Stimulated activated memory B cell treated with anti-CD40 and anti-IgM and Interleukin-4, amounts not matched to agents 10 μg/mL and 1 μg/mL and 100 μg/mL, for 72 hours (primary cell): ENCODE results near the gene BICDL2.
"Not testable (repeated sequence)": the region's sequence is repeated elsewhere in the genome, so short reads cannot be mapped to it uniquely, and the experiment has no call there.

Source experiments
- ATAC-seq: fragments of 150-1000 bp; cut with Tn5 transposase; 2 replicates; pipeline ENCODE4 v1.10.0; 2021
- H3K27ac Mint-ChIP-seq: one replicate; pipeline ENCODE4 v1.8.0; 2022; ENCODE audit warnings: mild to moderate bottlenecking, mixed read lengths
- H3K27me3 Mint-ChIP-seq: one replicate; pipeline ENCODE4 v1.8.0; 2022; ENCODE audit warnings: mixed read lengths
- H3K36me3 Mint-ChIP-seq: one replicate; pipeline ENCODE4 v1.8.0; 2022; ENCODE audit warnings: mixed read lengths
- H3K4me1 Mint-ChIP-seq: one replicate; pipeline ENCODE4 v1.8.0; 2022; ENCODE audit warnings: mixed read lengths
- H3K4me3 Mint-ChIP-seq: one replicate; pipeline ENCODE4 v1.8.0; 2022; ENCODE audit warnings: mild to moderate bottlenecking, moderate library complexity, mixed read lengths
- H3K9me3 Mint-ChIP-seq: one replicate; pipeline ENCODE4 v1.8.0; 2022; ENCODE audit warnings: mixed read lengths

The BICDL2 gene

DNA sequence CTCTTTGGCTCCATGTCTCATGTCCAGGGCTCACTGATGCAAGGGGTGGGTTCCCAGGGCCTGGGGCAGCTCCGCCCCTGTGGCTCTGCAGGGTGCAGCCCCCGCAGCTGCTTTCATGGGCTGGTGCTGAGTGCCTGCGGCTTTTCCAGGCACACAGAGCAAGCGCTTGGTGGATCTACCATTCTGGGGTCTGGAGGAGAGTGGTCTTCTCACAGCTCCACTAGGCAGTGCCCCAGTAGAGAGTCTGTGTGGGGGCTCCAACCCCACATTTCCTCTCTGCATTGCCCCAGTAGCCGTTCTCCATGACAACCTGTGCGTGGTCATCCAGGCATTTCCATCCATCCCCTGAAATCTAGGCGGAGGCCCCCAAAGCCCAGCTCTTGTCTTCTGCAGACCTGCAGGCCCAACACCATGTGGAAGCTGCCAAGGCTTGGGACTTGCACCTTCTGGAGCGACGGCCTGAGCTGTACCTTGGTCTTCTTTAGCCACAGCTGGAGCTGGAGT is 33.9 kb upstream of the BICDL2 start:
- peaks cover 2% of the 10 kb centered on the region for H3K27me3 Mint-ChIP-seq
- no peak for ATAC-seq
- H3K4me3 Mint-ChIP-seq = no peak overlapping the region
- peaks cover 45% of the 10 kb centered on the region for H3K4me1 Mint-ChIP-seq
- no peak overlapping the region for H3K27ac Mint-ChIP-seq
- no peaks in the 10 kb centered on the region for H3K36me3 Mint-ChIP-seq
- no peaks in the 10 kb centered on the region for H3K9me3 Mint-ChIP-seq

DNA sequence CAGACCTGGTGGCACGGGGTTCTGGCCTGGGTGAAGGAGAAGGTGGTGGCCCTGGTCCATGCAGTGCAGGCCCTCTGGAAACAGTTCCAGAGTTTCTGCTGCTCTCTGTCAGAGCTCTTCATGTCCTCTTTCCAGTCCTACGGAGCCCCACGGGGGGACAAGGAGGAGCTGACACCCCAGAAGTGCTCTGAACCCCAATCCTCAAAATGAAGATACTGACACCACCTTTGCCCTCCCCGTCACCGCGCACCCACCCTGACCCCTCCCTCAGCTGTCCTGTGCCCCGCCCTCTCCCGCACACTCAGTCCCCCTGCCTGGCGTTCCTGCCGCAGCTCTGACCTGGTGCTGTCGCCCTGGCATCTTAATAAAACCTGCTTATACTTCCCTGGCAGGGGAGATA is 32.4 kb upstream of the BICDL2 start:
- H3K9me3 Mint-ChIP-seq, ATAC-seq, H3K27ac Mint-ChIP-seq, H3K4me3 Mint-ChIP-seq, H3K36me3 Mint-ChIP-seq, H3K27me3 Mint-ChIP-seq: not testable (repeated sequence)
- peaks cover 37% of the 10 kb centered on the region for H3K4me1 Mint-ChIP-seq

DNA sequence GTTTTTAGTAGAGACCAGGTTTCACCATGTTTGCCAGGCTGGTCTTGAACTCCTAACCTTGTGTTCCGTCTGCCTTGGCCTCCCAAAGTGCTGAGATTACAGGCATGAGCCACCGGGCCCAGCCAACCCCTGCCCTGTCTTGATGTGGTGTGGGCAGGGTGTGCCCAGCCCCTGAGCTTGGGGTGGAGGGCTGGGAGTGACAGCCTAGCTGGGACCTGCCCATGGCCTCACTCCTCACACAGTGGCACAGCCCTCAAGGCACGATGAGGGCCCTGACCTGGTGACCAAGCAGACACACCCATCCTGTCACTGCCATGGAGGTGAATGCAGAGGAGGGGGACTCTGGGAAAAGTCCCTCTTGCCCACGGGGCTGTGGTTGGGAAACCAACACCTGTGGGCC is 31.7 kb upstream of the BICDL2 start:
- Mint-ChIP-seq H3K4me3 (no peak overlapping the region), H3K36me3 (no peaks in the 10 kb centered on the region), H3K9me3 (no peaks in the 10 kb centered on the region), H3K27me3 (peaks cover 8% of the 10 kb centered on the region), H3K4me1 (peaks cover 31% of the 10 kb centered on the region), H3K27ac (peak overlapping the region; percentile 53)
- ATAC-seq = no peak

GRCh38 chr16:3066440-3066748 is 29.6 kb upstream of the BICDL2 start:
- Mint-ChIP-seq H3K4me3 (no peak overlapping the region), H3K36me3 (no peaks in the 10 kb centered on the region), H3K27me3 (peaks cover 8% of the 10 kb centered on the region), H3K4me1 (peaks cover 18% of the 10 kb centered on the region), H3K27ac (no peak overlapping the region), H3K9me3 (no peaks in the 10 kb centered on the region)
- ATAC-seq = no peak

GRCh38 chr16:3065742-3066439 is 29.1 kb upstream of the BICDL2 start:
- H3K27me3 Mint-ChIP-seq = peaks cover 8% of the 10 kb centered on the region
- peak overlapping the region; percentile 75 for H3K27ac Mint-ChIP-seq
- H3K4me1 Mint-ChIP-seq = peaks cover 17% of the 10 kb centered on the region
- H3K9me3 Mint-ChIP-seq = no peaks in the 10 kb centered on the region
- peak overlapping the region; percentile 30 for H3K4me3 Mint-ChIP-seq
- no peaks in the 10 kb centered on the region for H3K36me3 Mint-ChIP-seq
- peak; percentile 4 for ATAC-seq

GRCh38 chr16:3065069-3065741 is 28.5 kb upstream of the BICDL2 start, which contains the start of gene IL32:
Gene IL32 (plus strand): TSS chr16:3065640. CDS start chr16:3065812, 172 bp downstream.
- H3K4me1 Mint-ChIP-seq = peaks cover 17% of the 10 kb centered on the region
- no peak for ATAC-seq
- no peaks in the 10 kb centered on the region for H3K36me3 Mint-ChIP-seq
- H3K27ac Mint-ChIP-seq = peak within 1 kb of the TSS; percentile 75
- H3K27me3 Mint-ChIP-seq = peaks cover 8% of the 10 kb centered on the region
- H3K4me3 Mint-ChIP-seq = peak within 1 kb of the TSS; percentile 30
- H3K9me3 Mint-ChIP-seq = no peaks in the 10 kb centered on the region

- Mint-ChIP-seq H3K36me3 (no peaks in the 10 kb centered on the region), H3K9me3 (no peaks in the 10 kb centered on the region), H3K27ac (no peak overlapping the region), H3K27me3 (peaks cover 8% of the 10 kb centered on the region), H3K4me1 (peaks cover 24% of the 10 kb centered on the region), H3K4me3 (no peak overlapping the region)
- no peak for ATAC-seq
These were observed 27.1 kb upstream of the BICDL2 start for GRCh38 chr16:3063625-3064386.

DNA sequence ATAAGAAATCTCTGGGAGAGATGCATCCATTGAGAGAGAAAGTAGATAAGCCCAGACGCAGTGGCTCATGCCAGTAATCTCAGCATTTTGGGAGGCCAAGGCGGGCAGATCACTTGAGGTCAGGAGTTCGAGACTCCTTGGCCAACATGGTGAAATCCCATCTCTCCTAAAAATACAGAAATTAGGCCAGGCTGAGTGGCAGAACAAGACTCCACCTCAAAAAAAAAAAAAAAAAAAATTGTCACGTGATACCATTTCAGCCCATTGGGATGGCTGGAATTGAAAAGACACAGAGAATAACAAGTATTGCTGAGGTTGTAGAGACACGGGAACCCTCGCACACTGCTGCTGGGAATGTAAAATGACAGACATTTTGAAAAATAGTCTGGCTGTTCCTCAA is 25.8 kb upstream of the BICDL2 start:
- Mint-ChIP-seq H3K27me3 (peaks cover 8% of the 10 kb centered on the region), H3K9me3 (no peaks in the 10 kb centered on the region), H3K36me3 (no peaks in the 10 kb centered on the region), H3K4me1 (peaks cover 23% of the 10 kb centered on the region), H3K27ac (no peak overlapping the region), H3K4me3 (no peak overlapping the region)
- no peak for ATAC-seq

GRCh38 chr16:3060339-3061127 is 23.8 kb upstream of the BICDL2 start:
- Mint-ChIP-seq H3K27ac (peak overlapping the region; percentile 85), H3K4me3 (no peak overlapping the region), H3K4me1 (peaks cover 18% of the 10 kb centered on the region), H3K9me3 (no peaks in the 10 kb centered on the region), H3K36me3 (no peaks in the 10 kb centered on the region), H3K27me3 (peaks cover 5% of the 10 kb centered on the region)
- ATAC-seq = no peak

GRCh38 chr16:3059723-3060242 is 23.0 kb upstream of the BICDL2 start:
- no peaks in the 10 kb centered on the region for H3K36me3 Mint-ChIP-seq

GRCh38 chr16:3059041-3059722 is 22.4 kb upstream of the BICDL2 start:
- ATAC-seq = peak; percentile 94
- H3K36me3 Mint-ChIP-seq = peaks cover under 1% of the 10 kb centered on the region
- peaks cover 22% of the 10 kb centered on the region for H3K4me1 Mint-ChIP-seq
- H3K27ac Mint-ChIP-seq = peak overlapping the region; percentile 85
- H3K27me3 Mint-ChIP-seq = no peaks in the 10 kb centered on the region
- no peaks in the 10 kb centered on the region for H3K9me3 Mint-ChIP-seq
- peak overlapping the region; percentile 86 for H3K4me3 Mint-ChIP-seq

More at GRCh38 chr16:3059723-3060242, 23.0 kb upstream of the BICDL2 start:
- H3K4me1 Mint-ChIP-seq = peaks cover 19% of the 10 kb centered on the region
- no peaks in the 10 kb centered on the region for H3K27me3 Mint-ChIP-seq
- no peaks in the 10 kb centered on the region for H3K9me3 Mint-ChIP-seq
- peak overlapping the region; percentile 85 for H3K27ac Mint-ChIP-seq
- no peak for ATAC-seq
- H3K4me3 Mint-ChIP-seq = peak overlapping the region; percentile 86

DNA sequence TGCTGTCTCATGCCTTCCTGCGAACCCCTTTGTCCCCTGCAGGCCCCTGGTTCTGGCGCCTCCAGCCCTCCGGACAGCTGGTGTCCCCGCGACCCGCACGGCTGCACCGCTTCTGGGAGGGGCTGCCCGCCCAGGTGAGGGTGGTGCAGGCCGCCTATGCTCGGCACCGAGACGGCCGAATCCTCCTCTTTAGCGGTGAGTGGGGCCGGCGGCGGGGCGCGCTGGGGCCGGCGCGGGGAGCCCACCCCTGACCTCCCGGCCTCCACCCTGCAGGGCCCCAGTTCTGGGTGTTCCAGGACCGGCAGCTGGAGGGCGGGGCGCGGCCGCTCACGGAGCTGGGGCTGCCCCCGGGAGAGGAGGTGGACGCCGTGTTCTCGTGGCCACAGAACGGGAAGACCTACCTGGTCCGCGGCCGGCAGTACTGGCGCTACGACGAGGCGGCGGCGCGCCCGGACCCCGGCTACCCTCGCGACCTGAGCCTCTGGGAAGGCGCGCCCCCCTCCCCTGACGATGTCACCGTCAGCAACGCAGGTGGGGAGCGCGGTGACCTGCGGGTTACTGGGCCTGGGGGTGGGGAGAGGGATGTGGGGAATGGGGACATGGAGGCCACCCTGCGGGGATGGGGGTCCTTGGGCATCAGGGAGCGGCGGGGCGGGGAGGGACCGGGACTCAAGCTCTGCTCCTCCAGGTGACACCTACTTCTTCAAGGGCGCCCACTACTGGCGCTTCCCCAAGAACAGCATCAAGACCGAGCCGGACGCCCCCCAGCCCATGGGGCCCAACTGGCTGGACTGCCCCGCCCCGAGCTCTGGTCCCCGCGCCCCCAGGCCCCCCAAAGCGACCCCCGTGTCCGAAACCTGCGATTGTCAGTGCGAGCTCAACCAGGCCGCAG is 21.6 kb upstream of the BICDL2 start:
- Mint-ChIP-seq H3K4me1 (peaks cover 30% of the 10 kb centered on the region), H3K36me3 (peaks cover 9% of the 10 kb centered on the region), H3K9me3 (no peaks in the 10 kb centered on the region), H3K27ac (peak overlapping the region; percentile 85), H3K27me3 (no peaks in the 10 kb centered on the region), H3K4me3 (peak overlapping the region; percentile 86)
- peak; percentile 65 for ATAC-seq
